Kidney glomerular epithelial cell (primary cell): ENCODE data around the gene EDARADD.
"Not testable (repeated sequence)": the region's sequence is repeated elsewhere in the genome, so short reads cannot be mapped to it uniquely, and the experiment has no call there.

Experiments
- DNase-seq: peaks from one replicate; lab custom pipeline; 2025; lab: John Stamatoyannopoulos, UW

Gene EDARADD

GRCh38 chr1:236438614-236439013, 44.5 kb downstream of the EDARADD start:
- no peak for DNase-seq

DNA sequence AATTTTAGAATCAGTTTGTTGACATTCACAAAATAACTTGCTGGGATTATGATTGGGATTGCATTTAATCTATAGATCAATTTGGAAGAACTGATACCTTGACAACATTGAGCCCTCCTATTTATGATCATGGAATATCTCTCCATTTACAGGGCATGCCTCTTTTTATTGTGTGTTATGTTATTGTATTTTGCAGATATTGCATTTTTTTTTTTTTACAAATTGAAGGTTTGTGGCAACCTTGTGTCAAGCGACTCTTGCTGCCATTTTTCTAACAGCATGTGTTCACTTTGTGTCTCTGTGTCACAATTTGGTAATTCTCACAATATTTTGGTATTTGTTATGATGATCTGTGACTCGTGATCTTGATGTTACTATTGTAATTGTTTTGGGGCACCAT, 46.3 kb downstream of the EDARADD start:
- DNase-seq: no peak

DNA sequence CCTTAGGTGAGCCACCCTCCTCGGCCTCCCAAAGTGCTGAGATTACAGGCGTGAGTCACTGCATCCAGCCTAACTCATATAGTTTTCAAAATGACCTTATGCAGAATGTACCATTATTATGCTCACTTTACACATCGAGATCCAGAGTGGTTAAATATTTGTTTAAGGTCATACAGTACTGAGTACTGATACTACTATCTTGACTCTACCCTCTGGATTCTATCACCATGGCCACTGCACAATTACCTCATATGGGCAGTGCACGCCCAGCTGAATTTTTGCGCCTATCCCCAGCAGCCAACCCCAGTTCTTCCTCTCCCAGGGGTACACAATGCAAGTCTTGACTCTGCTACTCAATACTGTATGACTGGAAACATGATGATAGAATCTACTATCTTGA, 56.7 kb downstream of the EDARADD start:
- DNase-seq: no peak

GRCh38 chr1:236451796-236452373, 57.8 kb downstream of the EDARADD start:
- DNase-seq: no peak

DNA sequence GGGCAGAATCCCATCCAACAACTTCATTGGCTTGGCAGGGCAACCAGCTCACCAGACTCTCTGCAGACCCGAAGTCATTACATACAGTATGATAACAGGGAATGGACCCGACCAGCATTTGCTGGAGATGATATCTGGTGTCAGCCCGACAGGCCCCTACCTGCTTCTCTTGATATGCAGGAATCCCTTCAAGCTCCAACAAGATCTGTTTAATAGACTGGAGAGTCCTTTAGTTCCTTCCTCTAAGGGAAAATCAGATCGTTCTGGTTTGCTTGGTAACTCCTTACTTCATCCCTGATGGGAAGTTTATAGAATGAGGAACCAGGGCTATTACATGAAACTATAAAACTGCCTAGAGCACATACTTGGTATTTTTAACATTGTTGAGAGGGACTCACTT, 61.2 kb downstream of the EDARADD start:
- no peak for DNase-seq

GRCh38 chr1:236457775-236458174, 63.7 kb downstream of the EDARADD start:
- DNase-seq: no peak

DNA sequence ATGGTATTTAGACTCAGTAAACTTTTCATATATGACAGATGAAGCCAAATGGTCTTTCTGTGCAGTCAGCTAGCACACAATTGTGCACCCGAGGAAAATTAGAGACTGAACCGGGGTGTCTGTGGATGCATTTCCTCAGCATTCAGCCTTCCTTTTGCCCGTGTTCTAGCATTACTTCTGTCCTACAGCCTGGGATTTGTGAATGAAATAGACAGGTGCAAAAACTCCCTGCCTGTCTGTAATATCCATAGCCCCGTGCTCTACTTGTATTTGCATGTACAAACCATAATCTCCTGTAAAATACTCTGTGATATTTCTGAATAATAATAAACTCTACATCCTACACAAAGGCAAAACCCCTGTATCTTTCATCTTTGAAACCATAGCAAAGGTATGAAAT, 64.9 kb downstream of the EDARADD start:
- no peak for DNase-seq

- DNase-seq: no peak
Observed at GRCh38 chr1:236460103-236460502, 66.0 kb downstream of the EDARADD start.

DNA sequence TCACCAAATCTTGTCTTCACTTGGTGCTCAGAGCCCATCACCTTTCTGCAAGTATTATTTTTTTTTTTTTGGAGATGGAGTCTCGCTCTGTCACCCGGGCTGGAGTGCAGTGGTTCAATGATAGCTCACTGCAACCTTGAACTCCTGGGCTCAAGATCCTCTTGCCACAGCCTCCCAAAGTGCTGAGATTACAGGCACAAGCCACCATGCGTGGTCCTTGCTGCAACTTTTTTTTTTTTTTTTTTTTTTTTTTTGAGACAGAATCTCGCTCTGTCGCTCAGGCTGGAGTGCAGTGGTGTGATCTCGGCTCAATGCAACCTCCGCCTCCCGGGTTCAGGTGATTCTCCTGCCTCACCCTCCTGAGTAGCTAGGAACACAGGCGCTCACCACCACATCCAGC, 70.1 kb downstream of the EDARADD start:
- DNase-seq: not testable (repeated sequence)

- DNase-seq: no peak
Observed at GRCh38 chr1:236465231-236465958, 71.3 kb downstream of the EDARADD start.

DNA sequence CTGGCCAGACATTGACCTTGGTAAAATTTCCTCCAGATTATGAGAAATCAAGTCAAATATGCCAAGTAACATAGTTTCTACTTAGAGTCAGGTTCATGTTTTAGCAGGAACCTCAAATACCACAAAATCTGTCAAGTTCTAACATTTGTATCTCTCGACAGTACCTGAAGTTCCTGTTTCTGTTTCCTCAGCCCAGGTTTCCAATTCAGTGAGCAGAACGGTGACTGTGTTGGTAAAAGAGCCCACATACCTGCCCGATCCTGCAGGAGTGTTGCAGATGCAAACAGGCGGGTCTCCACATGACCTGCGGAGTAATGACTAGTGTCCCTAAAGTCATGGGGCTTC, 71.8 kb downstream of the EDARADD start:
- no peak for DNase-seq

DNA sequence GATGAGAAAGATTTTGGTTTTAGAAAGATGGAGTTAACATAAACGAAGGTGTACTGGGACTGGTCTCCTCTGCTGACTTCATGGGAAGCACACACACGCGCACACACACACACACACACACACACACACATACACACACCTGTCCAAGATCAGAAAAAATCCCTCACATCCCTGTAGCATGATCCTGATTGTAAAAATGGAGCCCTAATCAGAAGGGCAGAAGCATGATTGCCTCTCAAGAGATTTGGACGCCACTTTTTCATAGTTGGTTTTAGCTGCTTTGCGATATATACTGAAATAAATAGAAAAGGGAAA, 73.2 kb downstream of the EDARADD start:
- no peak for DNase-seq

- DNase-seq: no peak
Observed at GRCh38 chr1:236468625-236469024, 74.5 kb downstream of the EDARADD start.

DNA sequence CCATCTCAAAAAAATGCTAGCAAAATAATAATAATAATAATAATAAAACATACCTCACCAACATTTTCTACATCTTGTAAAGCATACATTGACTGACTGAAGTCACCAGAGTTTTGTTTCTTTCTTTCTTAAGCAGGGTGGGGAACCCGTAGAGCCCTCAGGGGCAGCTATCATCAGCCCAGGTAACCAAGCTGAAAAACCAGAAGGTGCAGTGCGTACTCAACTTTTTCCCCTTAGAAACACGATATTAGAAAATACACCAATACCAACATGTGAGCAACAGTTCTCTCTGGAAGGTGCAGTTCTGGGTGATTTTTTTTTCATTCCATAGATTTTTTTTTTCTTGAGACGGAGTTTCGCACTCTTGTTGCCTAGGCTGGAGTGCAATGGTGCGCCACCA, 75.4 kb downstream of the EDARADD start:
- DNase-seq: no peak

DNA sequence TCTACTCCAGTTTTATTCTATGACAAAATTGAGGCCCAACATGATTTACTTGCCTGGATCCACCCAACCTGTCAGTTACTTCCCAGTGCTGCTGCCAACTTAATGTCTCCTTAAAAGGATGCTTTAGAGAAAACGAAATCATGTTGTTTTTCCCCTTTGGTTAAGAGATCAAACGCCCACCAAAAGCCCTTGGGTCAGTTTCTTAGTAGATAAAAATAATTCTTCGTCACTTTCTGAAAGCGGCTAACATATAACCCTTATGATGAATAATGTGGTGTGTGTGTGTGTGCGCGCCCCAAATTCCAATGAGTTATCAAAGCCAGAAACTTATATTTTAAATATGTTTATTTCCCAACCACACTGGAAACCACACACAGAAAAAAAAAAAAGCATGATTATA, 77.0 kb downstream of the EDARADD start:
- DNase-seq: no peak

DNA sequence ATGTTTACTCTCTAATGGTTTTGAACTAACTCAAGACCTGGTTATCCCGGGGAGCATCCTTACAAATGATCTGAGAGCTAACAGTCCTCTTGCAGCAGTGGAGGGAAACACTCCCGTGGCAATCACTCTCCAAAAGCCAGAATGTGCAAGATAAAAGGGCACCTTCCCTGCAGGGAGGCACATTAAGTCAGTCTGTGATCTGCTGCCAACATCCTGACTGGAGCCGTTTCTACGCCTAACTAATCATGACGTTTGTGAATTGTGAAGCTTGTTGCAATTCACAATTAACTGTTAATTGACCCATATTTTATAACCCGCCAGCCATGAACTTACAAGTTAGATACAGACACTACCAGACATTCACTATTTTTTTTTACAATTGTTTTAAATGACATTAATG, 77.6 kb downstream of the EDARADD start:
- DNase-seq: no peak

GRCh38 chr1:236472850-236473788, 79.0 kb downstream of the EDARADD start:
- no peak for DNase-seq

- DNase-seq: no peak
Observed at GRCh38 chr1:236476019-236476418, 81.9 kb downstream of the EDARADD start.

DNA sequence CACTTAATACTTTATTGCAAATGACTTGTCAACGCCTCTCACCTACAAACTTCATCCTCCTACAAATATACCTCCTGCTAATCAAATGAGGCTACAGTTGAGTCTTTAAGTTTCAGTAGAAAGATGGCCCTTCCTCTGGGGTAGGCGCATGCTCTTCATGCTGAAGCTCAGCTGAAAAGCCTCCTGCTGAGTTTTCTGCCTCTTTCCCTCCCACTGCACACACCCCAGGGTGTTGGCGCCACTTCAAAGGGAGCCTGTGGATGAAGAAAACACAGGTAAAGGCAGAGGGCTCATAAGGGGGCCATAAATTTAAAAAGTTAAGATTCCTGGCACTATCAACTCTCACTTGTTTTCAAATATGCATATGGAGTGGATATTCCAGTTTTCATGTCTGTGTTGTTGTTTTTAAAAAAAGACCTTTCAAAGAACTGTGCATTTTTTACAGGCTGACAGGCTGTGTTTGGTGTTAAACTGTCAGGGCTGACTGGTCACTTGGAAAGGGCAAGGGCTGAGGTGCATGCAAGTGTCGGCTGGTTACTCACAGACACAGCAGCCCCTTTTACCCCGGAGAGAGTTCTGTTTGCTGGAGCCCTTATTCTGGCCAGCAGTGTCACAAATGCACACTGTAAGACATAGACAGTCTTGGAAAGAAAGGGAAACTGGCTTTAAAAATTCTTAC, 86.8 kb downstream of the EDARADD start:
- DNase-seq: no peak

DNA sequence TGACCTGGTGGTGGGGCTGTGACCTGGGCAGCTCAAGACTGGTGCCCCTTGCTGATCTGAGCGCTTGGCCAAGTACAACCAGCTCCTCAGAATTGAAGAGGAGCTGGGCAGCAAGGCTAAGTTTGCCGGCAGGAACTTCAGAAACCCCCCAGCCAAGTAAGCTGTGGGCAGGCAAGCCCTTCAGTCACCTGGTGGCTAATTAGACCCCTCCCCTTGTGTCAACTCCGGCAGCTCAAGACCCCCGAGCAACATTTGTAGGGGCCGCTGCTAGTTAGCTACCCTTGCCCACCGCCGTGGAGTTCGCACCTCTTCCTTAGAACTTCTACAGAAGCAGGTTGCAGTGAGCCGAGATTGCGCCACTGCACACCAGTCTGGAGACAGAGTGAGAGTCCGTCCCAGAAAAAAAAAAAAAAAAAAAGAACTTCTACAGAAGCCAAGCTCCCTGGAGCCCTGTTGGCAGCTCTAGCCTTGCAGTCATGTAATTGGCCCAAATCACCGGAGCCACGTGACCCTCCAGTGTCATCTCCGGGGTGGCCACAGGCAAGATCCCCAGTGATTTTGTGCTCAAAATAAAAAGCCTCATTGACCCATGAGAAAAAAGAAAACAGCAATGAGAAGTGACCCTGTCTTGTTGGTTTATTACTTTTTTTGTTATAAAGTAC, 90.4 kb downstream of the EDARADD start:
- no peak for DNase-seq

- no peak for DNase-seq
Observed at GRCh38 chr1:236486356-236487002, 92.4 kb downstream of the EDARADD start.

DNA sequence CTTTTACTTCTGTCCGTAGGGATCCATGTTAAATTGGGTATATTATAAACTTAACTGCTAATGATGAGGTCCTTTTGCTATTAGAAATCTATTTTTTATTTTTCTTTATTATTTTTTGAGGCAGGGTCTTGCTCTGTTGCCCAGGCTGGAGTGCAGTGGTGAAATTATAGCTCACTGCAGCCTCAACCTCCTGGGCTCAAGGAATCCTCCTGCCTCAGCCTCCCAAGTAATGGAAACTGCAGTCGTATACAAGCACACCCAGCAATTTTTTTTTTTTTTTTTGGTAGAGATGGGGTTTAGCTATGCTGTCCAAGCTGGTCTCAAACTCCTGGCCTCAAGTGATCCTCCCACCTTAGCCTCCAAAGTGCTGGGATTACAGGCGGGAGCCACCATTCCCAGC, 95.1 kb downstream of the EDARADD start:
- DNase-seq: not testable (repeated sequence)
